Kidney (tissue), 14 donors: ENCODE measurements around the gene CCDC170. TPM values are rescaled to one million over a fixed set of nuclear protein-coding genes. Genes with fewer than 3 reads are reported as not detected.

Source experiments
- DNase-seq, 5 donors: peaks; one replicate each; pipeline ENCODE4 v3.0.0-alpha.2; 2013 to 2020
- FAIRE-seq: peaks from 2 replicates; lab custom pipeline; 2012; peaks lifted over from hg19 to GRCh38; lab: Jason Lieb, UNC
- H3K27ac ChIP-seq, 2 donors: one replicate each; pipeline ENCODE4 v1.7.0; 2013; ENCODE audit warnings: low read depth in 2 of 2, low read length in 2 of 2, inconsistent platforms in 1 of 2
- H3K27me3 ChIP-seq: one replicate; pipeline ENCODE4 v1.7.1; 2013; ENCODE audit warnings: low read length, inconsistent platforms; ENCODE audit not compliant: control insufficient read depth, insufficient read depth
- H3K36me3 ChIP-seq, 3 donors: one replicate each; pipeline versions ENCODE4 v1.7.0 to v1.7.1; 2013; ENCODE audit warnings: low read length in 3 of 3, control low read depth in 1 of 3, inconsistent platforms in 1 of 3; ENCODE audit not compliant: insufficient read depth in 3 of 3, control insufficient read depth in 2 of 3
- H3K4me1 ChIP-seq, 3 donors: one replicate each; pipeline versions ENCODE4 v1.7.0 to v1.7.1; 2013; ENCODE audit warnings: low read length in 3 of 3, inconsistent platforms in 1 of 3, low read depth in 1 of 3; ENCODE audit not compliant: control insufficient read depth in 2 of 3, insufficient read depth in 2 of 3
- H3K4me3 ChIP-seq, 3 donors: one replicate each; pipeline versions ENCODE4 v1.7.0 to v1.8.1; 2013; ENCODE audit warnings: low read length in 3 of 3, control low read depth in 1 of 3, inconsistent platforms in 1 of 3
- H3K9ac ChIP-seq, 3 donors: one replicate each; pipeline versions ENCODE4 v1.7.0 to v1.7.1; 2013; ENCODE audit warnings: low read length in 3 of 3, control low read depth in 1 of 3, inconsistent platforms in 1 of 3
- H3K9me3 ChIP-seq, 3 donors: one replicate each; pipeline versions ENCODE4 v1.7.0 to v1.7.1; 2013; ENCODE audit warnings: low read length in 3 of 3, control low read depth in 1 of 3, inconsistent platforms in 1 of 3; ENCODE audit not compliant: control insufficient read depth in 2 of 3, insufficient read depth in 1 of 3
- CTCF ChIP-seq: IDR thresholded peaks from 3 replicates; pipeline ENCODE4 v1.5.1; 2012; ENCODE audit warnings: mild to moderate bottlenecking, moderate library complexity, borderline replicate concordance; ENCODE audit not compliant: insufficient read depth; ENCODE audit errors: extremely low read depth
- intact Hi-C: fragments of 100-400 bp; cut with DNase I; formaldehyde crosslinking; loops from one replicate; pipeline ENCODE4 v1.11.1; 2022
- polyA plus RNA-seq: library from polyadenylated mRNA; stranded (reverse); fragments of 350-450 nt; fragmentation: Illumina TruSeq; extraction: RNeasy Lipid Tissue Mini Kit (QIAGEN cat#74804); gene quantifications from one replicate; pipeline ENCODE4 v1.2.3, GENCODE V29; 2014; ENCODE audit warnings: low read depth, low replicate concordance; ENCODE audit not compliant: insufficient read depth
- total RNA-seq: library from RNA; stranded (reverse); fragmentation: NEBNext Ultra II Directional; extraction: Animal tissue kit (Norgen Biotek cat#: 25700); gene quantifications from one replicate; pipeline ENCODE4 v1.2.1, GENCODE V29; 2021
- donor health status: control.
- donor health status: control.
- donor health status: control.
- donor health status: control.
- donor health status: control.
- donor health status: DM: yes; HTN: yes; CAD: no.
- donor health status: Normal renal cell carcinoma (clear cell type).

The CCDC170 gene
- total and polyA plus RNA-seq, 2 donors from 2014 or later, result 0.34 to 2.1 TPM

- Histone ChIP-seq H3K9ac (no peak overlapping the region), H3K36me3 (no peaks in the 10 kb centered on the region), H3K27ac (no peak overlapping the region), H3K27me3 (no peaks in the 10 kb centered on the region), H3K4me3 (no peak overlapping the region), H3K9me3 (no peaks in the 10 kb centered on the region), H3K4me1 (peaks cover 0 to 3% (median 0%) of the 10 kb centered on the region in 3 donors)
- no peak for TF ChIP-seq CTCF
- no peak for DNase-seq
- no peak for FAIRE-seq
- intact Hi-C loops, result no loop called here
Observed at GRCh38 chr6:151499551-151499950, 5.7 kb downstream of the CCDC170 start.

GRCh38 chr6:151501511-151502136 is 7.8 kb downstream of the CCDC170 start:
- DNase-seq, result no peak
- Histone ChIP-seq H3K27ac (no peak overlapping the region), H3K4me3 (no peak overlapping the region), H3K9me3 (no peaks in the 10 kb centered on the region), H3K36me3 (no peaks in the 10 kb centered on the region), H3K4me1 (no peaks in the 10 kb centered on the region), H3K27me3 (no peaks in the 10 kb centered on the region), H3K9ac (no peak overlapping the region)
- intact Hi-C loops, result no loop called here
- no peak for FAIRE-seq
- TF ChIP-seq CTCF, result no peak

- intact Hi-C loops, result no loop called here
- H3K4me3 ChIP-seq, result no peak overlapping the region
- H3K9ac ChIP-seq, result no peak overlapping the region
- no peaks in the 10 kb centered on the region for H3K4me1 ChIP-seq
- no peak overlapping the region for H3K27ac ChIP-seq
- FAIRE-seq (no peak), DNase-seq (no peak)
- no peaks in the 10 kb centered on the region for H3K36me3 ChIP-seq
- TF ChIP-seq CTCF, result no peak
- H3K27me3 ChIP-seq, result no peaks in the 10 kb centered on the region
- no peaks in the 10 kb centered on the region for H3K9me3 ChIP-seq
Observed at GRCh38 chr6:151502499-151502898, 8.7 kb downstream of the CCDC170 start.

- no peaks in the 10 kb centered on the region for H3K9me3 ChIP-seq
- no peak overlapping the region for H3K27ac ChIP-seq
- no peak for FAIRE-seq
- no peak for DNase-seq
- no peaks in the 10 kb centered on the region for H3K4me1 ChIP-seq
- no peaks in the 10 kb centered on the region for H3K27me3 ChIP-seq
- no peaks in the 10 kb centered on the region for H3K36me3 ChIP-seq
- H3K9ac ChIP-seq, result no peak overlapping the region
- TF ChIP-seq CTCF, result no peak
- no peak overlapping the region for H3K4me3 ChIP-seq
- intact Hi-C loops, result no loop called here
Observed at GRCh38 chr6:151506761-151507160, 12.9 kb downstream of the CCDC170 start.
